SK-N-SH (cell line): ENCODE data around the gene SMYD3.

Experiments
- POLR2AphosphoS5 ChIP-seq: IDR thresholded peaks from 2 replicates; pipeline ENCODE4 v1.6.1; 2012; ENCODE audit warnings: low read depth, low read length
- TF ChIP-seq, protein P1 (sequence below): fragments of 200-600 bp; sonication (generic); IDR thresholded peaks from 2 replicates; pipeline ENCODE4 v1.6.1; 2017; ENCODE audit warnings: antibody characterized with exemption, mild to moderate bottlenecking, moderate library complexity

DNA sequence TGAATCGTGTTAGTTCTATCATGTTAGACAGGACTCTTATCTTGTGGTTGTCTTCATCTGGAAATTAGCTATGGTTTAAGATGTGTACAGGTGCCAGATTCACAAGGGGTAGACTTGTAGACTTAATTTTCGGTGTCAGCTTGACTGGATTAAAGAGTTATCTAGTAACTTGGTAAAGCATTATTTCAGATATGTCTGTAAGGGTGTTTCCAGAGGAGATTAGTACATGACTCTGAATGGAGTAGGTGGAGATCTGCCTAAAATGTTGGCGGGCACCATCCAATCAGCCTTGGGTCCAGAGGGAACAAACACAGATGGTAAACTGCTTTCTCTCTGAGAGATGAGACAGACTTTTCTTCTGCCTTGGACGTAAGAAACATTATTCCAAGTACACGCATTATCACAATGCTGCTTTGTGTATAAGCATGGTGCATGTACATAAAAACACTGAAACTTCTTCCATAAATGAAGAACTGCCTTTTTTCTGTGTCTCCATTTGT, 434.6 kb downstream of the SMYD3 start:
- TF ChIP-seq POLR2AphosphoS5 = no peak
- TF ChIP-seq, protein P1, sequence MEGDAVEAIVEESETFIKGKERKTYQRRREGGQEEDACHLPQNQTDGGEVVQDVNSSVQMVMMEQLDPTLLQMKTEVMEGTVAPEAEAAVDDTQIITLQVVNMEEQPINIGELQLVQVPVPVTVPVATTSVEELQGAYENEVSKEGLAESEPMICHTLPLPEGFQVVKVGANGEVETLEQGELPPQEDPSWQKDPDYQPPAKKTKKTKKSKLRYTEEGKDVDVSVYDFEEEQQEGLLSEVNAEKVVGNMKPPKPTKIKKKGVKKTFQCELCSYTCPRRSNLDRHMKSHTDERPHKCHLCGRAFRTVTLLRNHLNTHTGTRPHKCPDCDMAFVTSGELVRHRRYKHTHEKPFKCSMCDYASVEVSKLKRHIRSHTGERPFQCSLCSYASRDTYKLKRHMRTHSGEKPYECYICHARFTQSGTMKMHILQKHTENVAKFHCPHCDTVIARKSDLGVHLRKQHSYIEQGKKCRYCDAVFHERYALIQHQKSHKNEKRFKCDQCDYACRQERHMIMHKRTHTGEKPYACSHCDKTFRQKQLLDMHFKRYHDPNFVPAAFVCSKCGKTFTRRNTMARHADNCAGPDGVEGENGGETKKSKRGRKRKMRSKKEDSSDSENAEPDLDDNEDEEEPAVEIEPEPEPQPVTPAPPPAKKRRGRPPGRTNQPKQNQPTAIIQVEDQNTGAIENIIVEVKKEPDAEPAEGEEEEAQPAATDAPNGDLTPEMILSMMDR = no peak
